HEK293 (cell line): ENCODE data around the gene NEO1.

Experiments
- CTCF ChIA-PET: fragments of 350-600 bp; formaldehyde crosslinking; extraction: SDS; loops from one replicate; lab custom pipeline; 2021; ENCODE audit warnings: antibody characterized with exemption; lab: Yijun Ruan, JAX
- POLR2A ChIA-PET: fragments of 300-600 bp; formaldehyde crosslinking; extraction: SDS; loops from one replicate; lab custom pipeline; 2020; ENCODE audit warnings: antibody characterized with exemption, inconsistent platforms; lab: Yijun Ruan, JAX
- H3K27ac ChIP-seq: fragments of 200-500 bp; sonication (Bioruptor generic); 2 replicates; pipeline ENCODE4 v1.5.1; 2014; ENCODE audit warnings: low read depth, low read length, control low read depth, inconsistent platforms; ENCODE audit errors: extremely low read depth
- H3K36me3 ChIP-seq, 2 experiments: fragments of 200-500 bp in 1 of 2; sonication (Bioruptor generic) in 1 of 2; 1 replicate in 1 of 2; 2 replicates in 1 of 2; pipeline ENCODE4 v1.5.1; 2014 to 2017; ENCODE audit warnings: inconsistent platforms in 2 of 2, low read length in 2 of 2; ENCODE audit not compliant: control insufficient read depth in 2 of 2, insufficient read depth in 1 of 2
- H3K4me1 ChIP-seq: fragments of 200-500 bp; sonication (Bioruptor generic); 2 replicates; pipeline ENCODE4 v1.5.1; 2014; ENCODE audit warnings: mild to moderate bottlenecking, low read length, inconsistent platforms; ENCODE audit not compliant: control insufficient read depth, insufficient read depth
- H3K4me3 ChIP-seq: 2 replicates; pipeline ENCODE4 v1.5.1; 2011; ENCODE audit warnings: low read depth, mild to moderate bottlenecking, control low read depth, low read length, moderate library complexity
- H3K9me3 ChIP-seq: fragments of 200-500 bp; sonication (Bioruptor generic); 2 replicates; pipeline ENCODE4 v1.5.1; 2014; ENCODE audit warnings: low read depth, low read length, inconsistent platforms; ENCODE audit not compliant: control insufficient read depth, insufficient read depth
- ELK4 ChIP-seq: IDR thresholded peaks from 2 replicates; pipeline ENCODE4 v1.6.1; 2011; ENCODE audit warnings: mild to moderate bottlenecking, low read depth, low read length, borderline replicate concordance
- HIC1 ChIP-seq: fragments of 450-650 bp; formaldehyde crosslinking; IDR thresholded peaks from 2 replicates; pipeline ENCODE4 v1.5.1; 2016; ENCODE audit warnings: missing biosample characterization, missing genetic modification characterization
- KLF1 ChIP-seq: fragments of 450-650 bp; formaldehyde crosslinking; IDR thresholded peaks from 2 replicates; pipeline ENCODE4 v1.5.1; 2016; ENCODE audit warnings: missing biosample characterization, missing genetic modification characterization
- PRDM2 ChIP-seq: fragments of 450-650 bp; formaldehyde crosslinking; IDR thresholded peaks from 2 replicates; pipeline ENCODE4 v1.5.1; 2016; ENCODE audit warnings: missing biosample characterization, missing genetic modification characterization, borderline replicate concordance
- SCRT1 ChIP-seq: fragments of 450-650 bp; formaldehyde crosslinking; IDR thresholded peaks from 2 replicates; pipeline ENCODE4 v1.5.1; 2016; ENCODE audit warnings: missing biosample characterization, missing genetic modification characterization, borderline replicate concordance
- ZBTB11 ChIP-seq: fragments of 450-650 bp; formaldehyde crosslinking; conservative IDR thresholded peaks from 2 replicates; pipeline ENCODE4 v1.5.1; 2016; ENCODE audit warnings: low read depth, missing biosample characterization, missing genetic modification characterization
- ZBTB6 ChIP-seq: fragments of 450-650 bp; formaldehyde crosslinking; IDR thresholded peaks from 2 replicates; pipeline ENCODE4 v1.5.1; 2017; ENCODE audit warnings: missing biosample characterization, missing genetic modification characterization
- ZEB2 ChIP-seq: fragments of 450-650 bp; formaldehyde crosslinking; IDR thresholded peaks from 2 replicates; pipeline ENCODE4 v1.5.1; 2016; ENCODE audit warnings: missing biosample characterization, missing genetic modification characterization
- ZFP3 ChIP-seq: fragments of 450-650 bp; formaldehyde crosslinking; IDR thresholded peaks from 2 replicates; pipeline ENCODE4 v1.5.1; 2016; ENCODE audit warnings: low read depth, missing biosample characterization, missing genetic modification characterization
- ZFP69B ChIP-seq: fragments of 450-650 bp; formaldehyde crosslinking; IDR thresholded peaks from 2 replicates; pipeline ENCODE4 v1.5.1; 2016; ENCODE audit warnings: missing biosample characterization, missing genetic modification characterization
- ZNF155 ChIP-seq: fragments of 450-650 bp; formaldehyde crosslinking; IDR thresholded peaks from 2 replicates; pipeline ENCODE4 v1.5.1; 2016; ENCODE audit warnings: missing biosample characterization, missing genetic modification characterization
- ZNF280D ChIP-seq: fragments of 450-650 bp; formaldehyde crosslinking; IDR thresholded peaks from 2 replicates; pipeline ENCODE4 v1.5.1; 2016; ENCODE audit warnings: missing biosample characterization, missing genetic modification characterization
- ZNF830 ChIP-seq: fragments of 450-650 bp; IDR thresholded peaks from 2 replicates; pipeline ENCODE4 v1.5.0; 2018; ENCODE audit warnings: missing biosample characterization, missing genetic modification characterization, low read depth, mild to moderate bottlenecking, moderate library complexity
- ZNF843 ChIP-seq: fragments of 450-650 bp; formaldehyde crosslinking; IDR thresholded peaks from 2 replicates; pipeline ENCODE4 v1.5.1; 2016; ENCODE audit warnings: missing biosample characterization, missing genetic modification characterization
- ZXDB ChIP-seq: fragments of 450-650 bp; formaldehyde crosslinking; IDR thresholded peaks from 2 replicates; pipeline ENCODE4 v1.5.1; 2016; ENCODE audit warnings: missing biosample characterization, missing genetic modification characterization

The NEO1 gene

GRCh38 chr15:73030122-73030679, 22.1 kb upstream of the NEO1 start (continued):
- TF ChIP-seq ZNF830 (tag by site-specific recombination), result no peak
- TF ChIP-seq ZXDB (tag by site-specific recombination), result no peak
- TF ChIP-seq ZNF280D (tag by site-specific recombination), result no peak
- no peak for TF ChIP-seq SCRT1 (tag by site-specific recombination)
- TF ChIP-seq, all 188 proteins: peak for 0

GRCh38 chr15:73031648-73032047, 20.6 kb upstream of the NEO1 start:
- H3K4me3 ChIP-seq, result no peak overlapping the region
- H3K36me3 ChIP-seq, result no peaks in the 10 kb centered on the region
- no peaks in the 10 kb centered on the region for H3K9me3 ChIP-seq
- H3K4me1 ChIP-seq, result no peaks in the 10 kb centered on the region
- no peak overlapping the region for H3K27ac ChIP-seq
- TF ChIP-seq ZEB2 (no peak), ELK4 (no peak)
- CTCF ChIA-PET, result interaction anchor here (1.2 to 1.4 kb wide), 2 partner anchors 12 to 242 kb away, joined by 3 to 9 read pairs; no protein-coding TSS in a partner anchor
- POLR2A ChIA-PET, result no interaction called here

- no peaks in the 10 kb centered on the region for H3K9me3 ChIP-seq
- POLR2A ChIA-PET, result no interaction called here
- H3K4me3 ChIP-seq, result no peak overlapping the region
- no peaks in the 10 kb centered on the region for H3K36me3 ChIP-seq
- no peaks in the 10 kb centered on the region for H3K4me1 ChIP-seq
- CTCF ChIA-PET, result no interaction called here
- H3K27ac ChIP-seq, result no peak overlapping the region
- TF ChIP-seq ZFP69B (tag by site-specific recombination) (no peak), ZNF843 (no peak), KLF1 (tag by site-specific recombination) (no peak), ZNF155 (tag by site-specific recombination) (no peak), HIC1 (tag by site-specific recombination) (no peak), ZFP3 (tag by site-specific recombination) (no peak), ZBTB6 (tag by site-specific recombination) (no peak), ZBTB11 (tag by site-specific recombination) (no peak), PRDM2 (tag by site-specific recombination) (no peak)
Observed at GRCh38 chr15:73033611-73034010, 18.7 kb upstream of the NEO1 start.
